HG03575 (cell line): ENCODE results near the gene NUDC.
A peak's percentile ranks its signal among the peaks of the same experiment; 100 is the strongest.
"Not testable (repeated sequence)": the region's sequence is repeated elsewhere in the genome, so short reads cannot be mapped to it uniquely, and the experiment has no call there.

Source experiments
- ATAC-seq: cut with Tn5 transposase; IDR thresholded peaks from one replicate; pipeline ENCODE4 v1.9.1; 2021; ENCODE audit not compliant: unreplicated experiment, insufficient number of reproducible peaks, low FRiP score; ENCODE audit errors: extremely low read depth

NUDC gene

DNA sequence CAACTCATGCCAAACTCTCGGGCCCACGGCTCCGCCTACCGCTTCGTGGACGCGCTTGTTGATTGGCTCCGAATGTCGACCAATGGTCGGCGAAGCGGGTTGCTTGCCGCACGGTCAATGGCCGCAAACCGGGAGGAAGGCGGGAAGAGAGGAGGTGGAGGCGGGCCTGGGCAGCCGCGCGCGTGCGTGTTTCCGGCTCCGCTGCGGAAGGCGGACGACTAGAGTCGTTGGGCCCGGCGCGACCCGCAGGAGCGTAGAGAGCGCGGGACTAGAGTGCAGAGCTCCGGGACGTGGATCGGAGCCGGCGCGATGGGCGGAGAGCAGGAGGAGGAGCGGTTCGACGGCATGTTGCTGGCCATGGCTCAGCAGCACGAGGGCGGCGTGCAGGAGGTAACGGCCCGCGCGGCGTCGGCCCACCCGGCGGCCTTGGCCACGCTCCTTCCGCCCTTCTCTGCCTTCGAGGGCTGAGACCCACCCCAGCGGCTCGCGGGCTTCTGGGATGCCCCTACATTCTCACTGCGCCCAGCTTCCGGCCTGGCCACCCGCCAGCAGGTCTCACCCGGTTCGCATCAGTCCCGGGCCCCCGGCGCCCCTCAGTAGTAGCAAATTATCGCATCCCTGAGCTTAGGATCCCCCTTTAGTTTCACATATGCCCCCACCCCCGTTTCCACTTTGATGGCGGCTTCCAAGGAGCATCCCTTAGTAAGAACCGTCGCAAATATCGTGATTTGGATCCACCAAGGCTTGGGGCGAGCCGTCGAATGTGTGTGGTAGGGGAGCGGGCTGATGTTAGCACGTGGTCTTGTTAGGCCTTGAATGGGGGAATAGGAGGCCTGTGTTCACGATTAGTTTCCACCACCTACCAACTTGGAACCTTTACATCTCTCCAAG lies at the start of gene NUDC:
Gene NUDC (plus strand): TSS at position 204 of the 891 bp plus-strand sequence. CDS start 106 bp downstream, at position 310.
- ATAC-seq, result peak; percentile 82

DNA sequence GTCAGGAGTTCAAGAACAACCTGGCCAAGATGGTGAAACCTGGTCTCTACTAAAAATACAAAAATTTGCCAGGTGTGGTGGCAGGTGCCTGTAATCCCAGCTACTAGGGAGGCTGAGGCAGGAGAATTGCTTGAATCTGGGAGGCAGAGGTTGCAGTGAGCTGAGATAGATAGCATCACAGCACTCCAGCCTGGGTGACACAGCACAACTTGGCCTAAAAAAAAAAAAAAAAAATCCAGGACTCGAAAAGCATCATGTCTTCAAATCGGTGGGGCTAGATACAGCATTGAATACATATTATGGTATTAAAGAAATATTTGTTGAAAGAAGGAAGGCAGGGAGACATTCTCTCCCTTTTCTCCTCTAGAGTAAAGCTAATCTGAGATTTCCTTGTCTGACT lies 48.4 kb upstream of the NUDC start:
- ATAC-seq, result not testable (repeated sequence)

DNA sequence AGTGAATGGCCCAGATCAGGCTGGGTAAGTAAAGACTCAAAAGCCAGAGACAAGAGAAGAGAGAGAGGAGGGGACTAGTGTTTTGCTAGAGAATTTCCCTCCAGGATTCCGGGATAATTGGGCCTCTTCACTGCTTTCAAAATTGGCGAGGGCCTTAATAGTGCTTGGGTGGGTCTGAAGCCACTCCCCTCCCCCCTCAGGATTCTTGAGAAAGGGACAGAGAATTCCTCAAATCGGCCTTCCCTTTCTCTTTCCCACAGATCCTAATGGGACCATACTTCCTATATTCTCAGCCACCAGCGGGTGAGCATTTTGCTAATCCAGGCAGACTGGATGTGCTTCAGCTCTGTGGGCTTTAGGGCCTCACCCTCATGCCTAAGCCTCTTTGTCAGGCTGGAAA lies 46.6 kb upstream of the NUDC start:
- ATAC-seq, result no peak

DNA sequence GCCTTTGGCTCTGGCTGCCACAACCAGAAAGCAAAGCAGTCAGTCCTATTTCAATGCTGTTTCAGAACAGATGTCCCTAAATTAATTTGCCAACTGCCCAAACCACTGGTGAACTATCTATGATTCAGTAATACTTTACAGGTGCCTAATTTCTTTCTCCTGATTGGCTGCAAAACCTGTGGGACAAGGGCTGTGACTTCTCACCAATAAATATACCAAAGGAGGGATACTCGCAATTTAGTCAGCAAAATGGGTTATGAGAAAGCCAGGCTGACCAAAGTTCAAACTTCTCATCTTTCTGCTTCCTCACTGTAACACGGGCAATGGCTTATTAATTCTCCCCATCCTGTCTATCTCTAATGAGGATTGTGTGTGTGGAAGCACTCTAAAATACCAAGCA lies 44.2 kb upstream of the NUDC start:
- ATAC-seq, result no peak

DNA sequence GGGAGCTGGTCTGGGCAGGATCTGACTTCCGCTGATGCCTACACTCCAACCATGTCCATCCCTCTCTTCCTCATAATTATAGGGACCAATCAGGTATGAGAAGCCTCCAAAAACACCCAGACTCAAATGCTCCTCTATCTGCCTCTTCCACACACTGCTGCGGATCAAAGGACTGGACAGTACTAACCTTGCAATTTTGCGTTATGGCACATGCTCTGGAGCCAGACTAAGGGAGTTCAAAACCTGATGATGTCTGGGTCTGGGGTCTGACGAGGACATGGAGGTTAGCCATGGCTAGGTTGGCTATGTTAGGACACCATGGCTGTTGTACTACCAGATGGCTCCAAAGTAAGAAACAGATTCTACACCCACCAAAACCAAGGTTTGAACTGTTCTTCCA lies 41.8 kb upstream of the NUDC start:
- ATAC-seq, result no peak

DNA sequence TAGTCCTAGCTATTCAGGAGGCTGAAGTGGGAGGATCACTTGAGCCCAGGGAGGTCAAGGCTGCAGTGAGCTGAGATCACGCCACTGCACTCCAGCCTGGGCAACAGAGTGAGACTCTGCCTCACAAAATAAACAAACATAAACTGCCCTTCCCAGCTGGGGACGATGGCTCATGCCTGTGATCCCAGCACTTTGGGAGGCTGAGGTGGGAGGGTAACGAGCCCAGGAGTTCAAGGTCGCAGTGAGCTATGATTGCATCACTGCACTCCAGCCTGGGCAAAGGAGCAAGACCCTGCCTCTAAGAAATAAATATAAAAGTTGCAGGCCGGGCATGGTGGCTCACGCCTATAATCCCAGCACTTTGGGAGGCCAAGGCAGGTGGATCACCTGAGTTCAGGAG lies 39.9 kb upstream of the NUDC start:
- ATAC-seq, result not testable (repeated sequence)

DNA sequence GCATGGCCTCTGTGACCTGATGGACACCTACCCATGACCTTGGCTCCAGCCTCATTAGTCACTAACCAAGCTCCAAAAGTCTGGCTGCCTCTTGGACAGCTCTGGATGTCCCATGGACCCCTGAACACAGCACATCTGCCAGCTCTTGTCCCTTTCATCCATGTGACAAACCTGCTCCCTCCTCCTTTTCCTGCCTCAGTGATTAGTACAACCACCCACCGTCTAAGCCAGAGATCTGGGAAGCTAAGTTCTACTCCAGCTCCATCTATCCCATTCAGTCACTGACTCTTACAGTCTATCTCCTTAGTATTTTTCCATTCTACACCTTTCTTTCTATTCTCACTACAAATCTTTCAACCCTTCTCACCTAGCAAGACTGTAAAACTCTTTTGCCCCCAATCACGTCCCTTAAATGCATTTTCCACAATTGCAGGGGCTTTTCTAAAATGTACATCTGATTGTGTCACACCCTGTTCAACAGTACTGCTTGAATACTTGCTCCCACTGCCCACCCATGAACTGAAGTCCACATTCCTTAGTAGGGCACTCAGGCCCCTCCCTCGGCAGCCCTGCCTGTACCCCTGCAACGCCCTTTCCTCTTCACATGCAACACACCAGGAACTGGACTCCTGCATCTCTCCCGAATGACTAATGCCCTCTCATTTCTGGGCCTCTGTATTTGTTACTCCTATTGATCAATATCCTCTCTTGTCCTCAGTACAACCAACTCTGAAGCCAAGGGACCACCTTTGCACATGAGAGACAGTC lies 38.7 kb upstream of the NUDC start:
- no peak for ATAC-seq

DNA sequence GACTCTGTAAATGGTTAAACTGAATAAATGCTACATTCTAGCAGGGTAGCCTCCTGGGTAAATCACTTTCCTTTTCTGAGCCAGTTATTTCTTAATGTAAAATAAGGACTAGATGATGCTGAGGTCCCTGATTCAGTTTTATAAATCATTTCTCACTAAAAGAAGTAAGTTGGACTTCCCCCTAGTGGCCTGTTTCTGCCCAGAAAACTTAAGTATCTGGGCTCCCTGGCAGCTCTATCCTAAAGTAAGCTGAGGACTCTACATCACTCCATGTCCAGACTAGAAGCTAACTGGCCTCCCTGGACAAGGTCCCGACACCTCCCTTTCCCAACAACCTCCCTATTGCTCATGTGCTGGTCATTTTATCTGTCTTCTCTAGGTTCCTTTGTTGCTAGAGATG lies 34.4 kb upstream of the NUDC start:
- no peak for ATAC-seq

DNA sequence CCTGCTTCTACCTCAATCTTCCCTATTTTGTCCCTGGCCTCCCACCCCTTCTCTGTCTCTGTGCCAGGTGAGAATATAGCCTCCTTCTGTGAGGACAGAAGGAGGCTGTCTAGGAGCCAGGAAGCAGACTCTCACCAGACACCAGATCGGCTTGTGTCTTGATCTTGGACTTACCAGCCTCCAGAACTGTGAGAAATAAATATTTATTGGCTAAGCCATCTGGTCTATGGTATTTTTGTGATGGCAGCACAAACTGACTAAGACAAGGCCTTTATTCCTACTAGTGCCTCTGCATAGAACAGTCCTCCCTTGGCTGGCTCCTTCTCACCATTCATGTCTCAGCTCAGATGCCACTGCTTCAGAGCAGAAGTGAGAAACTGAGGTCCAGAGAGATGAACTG lies 33.3 kb upstream of the NUDC start:
- no peak for ATAC-seq

DNA sequence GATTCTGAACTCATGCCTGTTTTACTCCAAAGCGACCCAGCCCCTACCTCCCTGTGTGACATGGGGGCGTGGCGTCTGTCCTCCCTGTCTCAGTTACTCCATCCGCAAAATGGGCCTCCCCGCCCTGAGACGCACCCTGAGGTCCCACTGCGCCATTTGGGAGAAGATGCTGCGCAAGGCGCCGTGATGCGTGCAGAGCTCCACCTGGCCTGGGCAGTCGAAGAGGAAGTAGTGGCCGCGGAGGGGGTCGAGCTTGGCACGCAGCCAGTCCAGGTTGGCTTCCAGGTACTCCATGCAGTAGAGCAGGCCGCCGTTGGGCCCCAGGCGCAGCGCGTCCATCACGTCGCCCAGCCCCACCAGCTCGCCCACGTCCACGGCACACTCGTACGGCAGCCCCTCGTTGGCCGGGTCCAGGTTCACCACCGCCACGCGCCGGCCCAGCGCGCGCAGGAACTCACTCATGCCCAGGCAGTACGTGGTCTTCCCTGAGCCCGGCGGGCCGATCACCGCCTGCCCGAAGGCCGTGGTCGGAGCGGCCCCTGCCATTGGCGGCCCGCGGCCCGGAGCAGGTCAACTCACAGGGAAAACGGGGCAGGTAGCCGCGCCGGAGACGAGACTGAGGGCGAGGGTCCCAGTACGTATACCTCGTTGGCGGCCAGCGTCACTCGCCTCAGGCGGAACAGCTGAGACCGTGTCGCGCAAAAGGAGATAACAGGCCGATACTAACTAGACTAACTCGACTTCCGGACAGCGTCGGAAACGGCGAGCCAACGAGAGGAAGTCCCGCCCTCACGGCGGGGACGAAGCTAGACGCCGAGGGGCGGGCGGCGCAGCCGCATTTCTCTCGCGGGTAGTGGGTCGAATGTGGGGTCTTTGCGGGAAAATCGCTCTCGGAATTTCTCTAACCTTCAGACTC lies 31.7 kb upstream of the NUDC start, which contains the start of gene GPN2:
Gene GPN2 (minus strand): TSS at position 733 of the 916 bp plus-strand sequence. CDS start 187 bp downstream, at position 546.
- no peak for ATAC-seq

DNA sequence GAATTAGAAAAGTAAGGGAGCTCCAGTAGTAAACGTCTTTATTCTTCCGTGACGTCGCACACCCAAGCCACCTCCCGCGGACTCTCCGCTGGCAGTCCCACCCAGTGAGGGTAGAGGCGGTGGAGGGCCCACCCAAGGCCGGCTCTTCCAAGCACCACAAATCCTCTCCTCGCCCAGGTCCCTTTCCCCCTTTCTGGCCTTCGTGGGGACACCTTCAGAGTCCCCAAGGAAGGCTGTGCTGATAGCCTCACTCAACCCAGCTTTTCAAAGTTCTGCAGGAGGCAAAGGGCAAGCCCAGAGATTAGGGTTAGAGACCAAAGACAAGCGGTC lies 31.1 kb upstream of the NUDC start:
- ATAC-seq, result no peak

DNA sequence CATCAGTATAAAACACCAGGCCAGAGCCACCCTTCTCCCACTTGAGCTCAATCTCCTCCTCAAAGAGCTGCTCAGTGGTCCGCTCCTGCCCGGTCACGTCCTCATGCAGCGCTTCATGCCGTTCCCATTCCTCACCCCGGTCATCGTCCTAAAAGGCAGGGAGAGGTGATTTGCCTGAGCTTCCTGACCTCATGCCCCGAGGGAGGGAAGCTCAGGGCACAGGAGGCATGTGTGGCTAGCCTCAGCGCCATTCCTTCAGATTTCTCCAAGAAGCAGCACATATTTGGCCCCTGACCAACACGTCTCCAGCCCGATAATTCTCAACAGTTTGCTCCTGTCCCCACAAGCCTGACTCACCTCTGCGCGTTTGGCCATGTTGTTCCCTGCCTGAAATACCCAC lies 27.3 kb upstream of the NUDC start:
- ATAC-seq, result no peak

DNA sequence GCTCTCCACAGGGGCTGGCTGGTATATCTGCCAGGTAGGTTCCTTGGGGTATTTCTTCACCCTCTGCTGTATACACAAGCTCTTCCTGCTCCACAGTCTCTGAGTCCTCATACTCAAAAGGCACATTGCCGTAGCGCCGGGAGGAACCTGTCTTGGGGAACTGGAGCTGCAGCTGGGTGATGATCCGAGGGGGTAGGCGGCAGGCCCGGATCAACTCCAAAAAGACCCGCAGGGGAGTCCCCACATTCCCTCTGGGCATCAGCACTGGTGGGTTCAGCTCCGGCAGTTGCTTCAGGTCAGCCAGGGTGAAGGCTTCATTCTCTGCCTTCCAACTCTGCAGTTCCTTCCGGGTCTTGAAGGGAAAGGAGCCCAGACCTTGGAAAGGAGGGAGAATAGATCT lies 24.2 kb upstream of the NUDC start:
- no peak for ATAC-seq

DNA sequence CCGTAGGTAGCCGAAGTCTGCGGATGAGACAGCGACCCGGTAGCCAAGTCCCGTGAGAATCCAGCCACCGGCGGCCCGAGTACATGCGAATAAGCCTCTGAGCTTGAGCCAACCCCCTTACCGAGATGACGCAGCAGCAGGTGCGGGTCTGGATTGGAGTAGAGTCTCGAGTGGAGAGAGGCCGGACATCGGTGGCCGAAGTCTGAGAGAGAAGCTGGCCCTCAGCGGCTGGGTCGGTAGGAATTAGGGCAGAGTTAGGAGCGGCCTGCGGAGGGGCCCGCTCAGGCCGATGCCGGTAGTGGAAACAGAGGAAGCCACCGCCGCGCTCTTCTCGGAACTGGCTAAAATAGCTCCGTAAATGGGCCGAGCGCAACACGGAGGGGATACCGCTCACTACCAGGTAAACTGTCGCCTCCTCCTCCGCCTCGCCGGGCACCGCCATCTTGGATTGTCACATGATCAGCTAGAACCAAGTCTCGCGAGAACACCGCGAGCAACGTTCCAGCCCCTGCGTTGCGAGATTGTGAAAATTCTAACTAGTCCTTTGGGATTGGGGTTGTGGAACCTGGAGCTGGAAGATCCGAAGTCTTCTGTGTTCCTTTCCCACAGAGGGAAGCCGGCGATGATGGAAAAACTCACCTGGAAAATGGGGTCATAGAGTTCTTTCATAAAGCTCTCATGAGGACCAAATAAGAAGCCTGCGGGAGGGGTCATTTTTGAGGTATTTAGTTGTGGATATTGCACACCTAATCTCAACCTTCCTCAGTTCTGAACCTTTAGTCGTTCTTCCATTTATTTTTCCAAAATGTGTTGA lies 21.3 kb upstream of the NUDC start, which contains the start of gene GPATCH3:
Gene GPATCH3 (minus strand): TSS at position 467 of the 814 bp plus-strand sequence. CDS start 25 bp downstream, at position 442.
- no peak for ATAC-seq

DNA sequence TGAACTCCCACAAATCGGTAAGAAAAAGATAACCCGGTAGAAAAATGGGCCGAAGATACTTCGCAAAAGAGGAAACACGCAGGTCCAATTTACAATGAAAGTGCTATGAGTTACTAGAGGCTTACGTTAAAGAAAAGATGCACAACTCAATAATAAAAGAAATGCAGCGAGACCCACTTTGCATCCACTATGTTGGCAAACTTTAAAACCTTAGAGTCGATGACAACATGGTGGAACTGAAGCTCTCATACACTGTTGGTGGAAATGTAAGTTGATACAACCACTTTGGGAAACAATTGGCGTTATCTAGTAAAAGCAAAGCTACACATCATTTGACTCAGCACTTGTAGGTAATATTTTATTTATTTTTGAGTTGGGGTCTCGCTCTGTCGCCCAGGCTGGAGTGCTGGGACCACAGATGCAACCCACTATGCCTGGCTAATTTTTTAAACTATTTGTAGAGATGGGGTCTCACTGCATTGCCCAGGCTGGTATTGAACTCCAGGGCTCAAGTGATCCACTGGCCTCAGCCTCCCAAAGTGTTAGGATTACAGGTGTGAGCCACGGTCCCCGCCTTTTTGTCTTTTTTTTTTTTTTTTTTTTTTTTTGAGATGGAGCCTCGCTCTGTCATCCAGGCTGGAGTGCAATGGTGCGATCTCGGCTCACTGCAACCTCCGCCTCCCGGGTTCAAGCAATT lies 20.6 kb upstream of the NUDC start:
- ATAC-seq, result no peak

DNA sequence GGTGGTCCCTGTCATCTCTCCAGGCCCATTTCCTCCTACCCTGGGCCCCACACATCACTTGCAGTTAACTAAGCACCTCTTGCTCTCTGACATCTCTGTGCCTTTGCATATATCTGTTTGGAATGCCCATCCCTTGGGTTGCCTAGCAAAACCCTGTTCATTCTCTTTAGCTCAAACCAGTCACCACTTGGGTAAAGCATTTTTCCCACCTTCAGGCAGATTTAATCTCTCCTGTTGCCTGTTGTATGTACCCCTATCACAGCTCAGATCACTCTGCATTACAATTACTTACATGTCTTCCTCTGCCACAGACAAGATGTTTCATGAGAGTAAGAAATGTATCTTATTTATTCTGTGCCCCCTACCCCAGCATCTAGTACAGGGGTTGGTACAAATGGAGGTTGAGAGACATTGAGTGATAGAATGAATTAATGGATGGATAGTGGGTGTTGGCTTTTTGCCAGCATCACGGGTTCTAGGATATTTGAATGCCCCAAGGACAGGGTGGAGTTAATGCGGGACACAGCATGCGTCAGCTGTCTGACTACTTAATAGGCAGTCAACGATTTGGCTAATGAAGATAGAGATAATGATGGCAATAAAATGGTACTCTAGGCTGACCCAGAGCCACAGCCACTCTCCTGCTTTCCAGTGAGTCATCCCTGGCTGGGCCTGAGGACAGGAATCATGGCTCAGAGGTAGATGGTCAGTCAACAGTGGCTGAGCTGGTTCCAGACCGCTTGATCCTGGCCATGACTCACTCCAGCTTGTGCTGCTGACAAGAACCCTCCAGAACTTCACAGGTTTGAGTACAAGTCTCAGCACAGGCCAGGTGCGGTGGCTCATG lies 14.2 kb upstream of the NUDC start:
- no peak for ATAC-seq

DNA sequence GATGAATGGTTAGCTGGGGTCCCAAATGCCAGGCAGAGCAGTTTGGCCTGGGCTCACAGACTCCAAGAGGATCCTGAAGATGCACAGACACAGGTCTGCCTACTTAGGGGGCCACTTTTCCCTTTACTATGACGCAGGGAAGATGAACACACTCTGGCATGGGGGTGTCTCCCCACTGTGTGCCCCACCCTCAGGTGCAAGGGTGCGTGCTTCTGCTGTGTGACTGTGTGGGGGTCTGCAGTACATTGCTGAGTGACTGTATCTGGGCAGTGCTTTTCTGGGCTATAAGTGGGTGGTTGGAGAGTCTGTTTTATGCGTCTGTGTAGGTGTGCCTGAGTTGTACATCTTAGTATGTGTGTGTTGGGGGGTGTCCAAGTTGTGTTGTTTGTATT lies 11.6 kb upstream of the NUDC start:
- no peak for ATAC-seq
